Measurements from ENCODE around the gene PTH1R.

PTH1R gene

DNA sequence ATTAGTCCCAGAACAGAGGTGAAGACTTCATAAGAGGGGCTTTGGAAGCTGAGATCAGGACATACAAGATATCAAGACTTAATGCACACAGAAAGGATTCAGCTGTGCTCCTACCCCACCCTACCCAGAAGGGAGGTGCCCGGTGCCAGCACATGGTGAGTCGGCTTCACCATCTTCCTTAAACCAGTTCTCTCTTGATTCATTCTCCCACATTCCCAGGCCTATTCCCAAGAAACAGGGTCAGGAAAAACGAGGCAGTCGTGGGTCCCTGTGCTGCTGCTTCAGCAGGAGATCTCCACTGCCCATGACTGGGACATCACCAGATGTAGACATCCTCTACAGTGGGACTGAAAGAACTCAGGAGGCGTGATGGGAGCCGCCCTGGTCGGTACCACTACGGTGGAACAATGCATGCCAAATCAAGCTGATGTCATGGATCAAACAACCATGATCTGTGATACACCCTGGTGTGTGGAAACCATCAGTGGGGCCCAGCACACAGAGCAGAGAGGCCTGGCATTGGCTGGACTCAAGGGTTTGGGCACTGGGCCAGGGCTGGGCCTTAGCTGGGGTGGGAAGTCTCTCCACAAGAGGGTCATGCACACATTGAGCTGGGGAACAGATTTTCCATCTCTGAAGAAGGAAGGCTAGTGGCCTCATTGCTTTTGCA is 57.1 kb downstream of the PTH1R start:
- H3K4me3 ChIP-seq (ENCODE audit: low read length), result no peak overlapping the region
- no peak for DNase-seq (ENCODE audit: low read depth, low spot score)

DNA sequence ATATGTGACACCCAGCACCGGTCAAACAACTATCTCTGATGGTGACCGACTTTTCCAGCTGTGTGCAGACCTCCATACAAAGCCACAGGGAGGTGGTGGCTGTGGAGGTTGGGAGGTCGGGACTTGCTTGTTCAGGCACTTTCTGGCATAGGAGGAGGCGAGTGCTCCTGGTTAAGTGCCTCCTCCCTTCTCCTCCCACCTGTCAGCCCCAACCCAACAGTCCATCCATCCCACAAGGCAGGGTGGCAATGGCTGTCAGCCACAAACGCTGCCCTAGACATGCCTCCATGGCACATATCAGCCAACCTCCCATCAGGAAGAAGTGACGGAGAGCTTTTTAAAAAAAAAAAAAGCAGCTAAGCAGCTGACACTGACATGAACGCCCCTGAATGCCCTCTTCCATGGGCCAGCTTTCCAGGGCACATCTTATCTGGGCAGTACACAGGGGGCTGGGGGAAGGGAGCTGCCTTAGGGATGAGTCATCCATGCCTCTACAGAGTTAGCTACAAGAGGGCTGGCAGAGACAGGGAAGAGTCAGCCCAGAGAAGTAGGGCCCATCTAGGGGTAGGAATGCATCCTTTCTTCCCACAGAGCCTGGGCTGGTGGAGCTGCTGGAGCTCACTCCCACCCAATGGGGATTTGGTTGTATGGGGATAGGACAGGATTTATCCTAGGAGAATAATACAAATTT is 57.8 kb downstream of the PTH1R start:
- no peak overlapping the region for H3K4me3 ChIP-seq (ENCODE audit: low read length)
- DNase-seq (ENCODE audit: low read depth, low spot score), result no peak

DNA sequence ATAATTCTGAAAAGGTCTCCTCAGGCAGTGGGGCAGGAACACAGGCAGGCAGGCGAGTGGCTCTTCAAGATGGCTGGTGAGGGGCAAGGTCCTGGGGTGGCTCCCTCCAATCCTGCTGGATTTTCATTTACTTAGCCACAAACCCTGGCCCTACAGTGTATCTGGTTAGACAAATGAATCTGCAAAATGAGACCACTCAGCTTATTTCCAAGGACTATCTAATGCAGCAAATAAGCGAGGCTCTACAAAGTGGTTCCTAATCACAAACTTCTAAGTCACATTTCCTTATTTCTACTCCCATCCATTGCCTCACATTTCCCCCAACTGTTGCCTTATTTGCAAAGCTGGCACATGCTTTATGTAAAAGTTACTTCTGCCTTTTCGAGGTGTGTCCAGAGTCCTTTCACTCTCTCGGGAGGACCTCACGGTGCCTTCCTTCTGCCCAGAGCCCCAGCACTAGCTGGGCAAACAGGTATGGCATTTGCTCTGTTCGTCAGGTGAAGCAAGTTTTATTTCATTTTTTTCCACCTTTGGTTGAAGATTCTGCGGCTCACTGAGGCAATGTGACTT is 58.6 kb downstream of the PTH1R start:
- no peak overlapping the region for H3K4me3 ChIP-seq (ENCODE audit: low read length)
- no peak for DNase-seq (ENCODE audit: low read depth, low spot score)

DNA sequence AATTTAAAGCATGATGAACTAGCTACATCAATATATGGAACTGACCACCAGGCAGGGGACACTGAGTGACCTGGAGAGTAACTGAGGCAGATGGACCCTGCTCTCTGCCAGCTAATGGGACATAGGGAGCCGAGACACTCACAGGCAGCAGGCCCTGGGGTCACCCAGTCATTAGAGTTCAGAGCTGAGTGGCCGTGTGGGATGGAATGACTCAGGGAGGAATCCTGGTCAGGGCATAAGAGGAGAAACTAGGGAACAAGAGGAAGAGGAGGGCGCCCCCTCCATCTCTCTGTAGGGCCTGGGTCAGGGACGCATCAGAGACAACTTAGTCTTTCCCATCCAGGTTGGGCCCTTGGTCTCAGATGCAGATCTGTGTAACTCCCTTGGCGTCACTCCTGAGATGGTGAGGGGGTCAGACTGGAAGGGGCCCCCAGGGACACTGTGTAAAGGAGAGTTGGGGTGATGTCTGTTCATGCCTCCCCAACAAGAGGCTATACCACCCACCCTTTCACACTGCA is 59.3 kb downstream of the PTH1R start:
- DNase-seq (ENCODE audit: low read depth, low spot score), result no peak
- H3K4me3 ChIP-seq (ENCODE audit: low read length), result no peak overlapping the region

DNA sequence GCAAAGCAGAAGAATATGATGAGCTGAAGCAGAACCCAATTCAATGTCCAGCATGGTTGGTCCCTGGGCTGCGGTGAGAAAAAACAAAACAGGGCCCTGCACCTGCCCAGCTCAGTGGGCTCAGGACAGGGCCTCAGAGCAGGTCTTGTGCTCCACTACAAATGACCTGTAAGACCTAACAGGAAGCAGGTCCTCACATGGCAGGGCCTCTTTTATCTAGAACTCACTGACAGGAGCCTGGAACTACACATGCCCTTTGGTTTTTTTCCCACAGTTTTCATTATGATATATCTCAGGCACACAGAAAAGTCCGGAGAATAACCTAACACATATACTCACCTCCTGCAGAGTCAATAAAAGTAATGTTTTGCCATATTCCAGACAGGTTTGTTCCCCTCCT is 60.6 kb downstream of the PTH1R start:
- no peak overlapping the region for H3K4me3 ChIP-seq (ENCODE audit: low read length)
- no peak for DNase-seq (ENCODE audit: low read depth, low spot score)

DNA sequence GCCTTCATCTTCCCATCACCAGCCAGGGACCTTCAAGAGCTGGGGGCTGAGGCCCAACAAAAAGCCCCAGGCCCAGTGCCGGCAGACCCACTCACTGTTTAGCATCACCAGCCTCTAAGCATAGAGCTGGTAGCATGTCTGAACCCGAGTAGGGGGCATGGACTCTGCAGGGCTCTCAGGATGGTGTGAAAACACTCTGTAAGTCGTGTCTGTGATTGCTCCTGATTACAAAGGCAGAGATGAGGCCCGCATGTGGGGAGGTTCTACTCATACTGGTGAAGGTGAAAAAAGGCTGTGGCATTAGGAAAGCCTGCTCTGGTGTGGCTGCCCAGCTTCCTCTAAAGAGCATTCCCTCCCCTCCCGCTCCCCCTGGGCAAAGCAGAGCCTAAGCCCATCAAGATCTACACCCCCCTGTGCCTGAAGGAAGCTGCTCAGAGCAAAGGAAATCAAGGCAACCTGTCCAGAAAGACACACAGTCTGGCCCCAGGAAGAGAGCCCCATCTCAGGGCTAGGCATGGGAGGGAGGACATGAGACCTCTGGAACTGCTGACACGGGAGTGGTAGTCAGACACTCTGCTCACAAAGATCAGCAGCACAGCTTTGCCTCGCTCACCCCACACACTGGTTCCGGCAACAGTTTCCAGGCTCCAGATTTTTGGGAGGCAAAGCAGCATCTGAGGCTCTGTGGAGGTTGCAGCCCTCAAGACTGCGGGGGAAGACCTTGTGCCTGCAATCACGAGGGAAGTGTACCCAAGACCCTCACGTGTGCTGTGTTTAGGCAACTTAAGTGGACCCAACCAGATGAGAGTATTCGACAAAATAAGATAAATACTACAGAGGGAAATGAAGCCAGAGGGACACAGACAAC is 62.3 kb downstream of the PTH1R start:
- no peak for DNase-seq (ENCODE audit: low read depth, low spot score)
- H3K4me3 ChIP-seq (ENCODE audit: low read length), result no peak overlapping the region

DNA sequence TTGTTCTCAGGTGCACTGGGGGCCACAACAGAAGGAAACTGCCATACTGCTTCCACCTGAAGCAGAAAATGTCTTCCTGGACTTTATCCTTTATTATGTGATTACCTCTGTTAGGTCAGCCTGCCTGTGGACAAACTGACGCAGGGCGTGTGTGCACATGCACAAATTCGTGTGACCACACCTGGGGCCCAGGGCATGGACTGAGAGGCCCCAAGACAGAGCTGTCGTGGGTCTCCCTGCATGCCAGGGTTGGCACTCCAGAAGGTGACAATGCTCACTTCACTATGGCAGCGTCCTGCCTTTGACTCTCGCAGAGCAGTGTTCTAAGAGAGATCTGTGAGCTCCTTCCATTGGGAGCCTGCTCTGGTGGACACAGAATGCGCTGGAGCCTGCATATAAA is 64.6 kb downstream of the PTH1R start:
- DNase-seq (ENCODE audit: low read depth, low spot score), result no peak
- H3K4me3 ChIP-seq (ENCODE audit: low read length), result no peak overlapping the region

DNA sequence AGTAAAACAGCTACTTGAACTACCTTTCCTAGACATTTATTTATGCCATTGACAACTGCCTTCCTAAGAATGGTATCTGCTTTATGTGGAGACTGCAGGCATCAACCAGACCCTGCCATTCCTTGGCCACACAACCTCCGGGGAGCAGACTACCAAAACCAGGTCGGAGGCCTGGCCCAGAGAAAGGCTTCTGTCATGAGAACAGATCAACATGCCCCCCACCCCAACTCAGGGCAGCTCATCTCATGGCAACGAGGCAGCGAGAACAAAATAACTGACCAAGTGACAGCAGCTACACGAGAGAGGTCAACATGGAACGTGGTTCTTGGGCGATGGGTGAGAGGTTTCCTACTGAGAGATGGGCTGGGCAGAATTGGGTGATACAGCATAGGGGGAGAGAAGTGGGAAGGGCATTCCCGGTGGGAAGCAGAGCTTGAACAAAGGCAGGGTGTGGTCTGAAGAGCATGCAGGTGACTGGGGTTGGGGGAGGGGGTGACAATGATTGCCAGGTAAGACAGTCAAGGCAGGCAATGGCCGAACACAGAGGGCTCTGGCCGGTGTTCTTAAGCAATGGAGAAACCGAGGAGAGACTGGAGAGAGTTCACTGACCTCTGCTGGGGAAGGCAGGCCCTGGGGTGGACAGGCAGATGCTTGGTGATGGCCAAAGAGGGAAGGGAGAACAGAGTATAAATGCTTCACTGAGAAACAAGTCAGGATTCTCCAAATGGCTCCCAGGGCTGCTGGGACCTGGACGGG is 65.1 kb downstream of the PTH1R start:
- no peak for DNase-seq (ENCODE audit: low read depth, low spot score)
- H3K4me3 ChIP-seq (ENCODE audit: low read length), result no peak overlapping the region

DNA sequence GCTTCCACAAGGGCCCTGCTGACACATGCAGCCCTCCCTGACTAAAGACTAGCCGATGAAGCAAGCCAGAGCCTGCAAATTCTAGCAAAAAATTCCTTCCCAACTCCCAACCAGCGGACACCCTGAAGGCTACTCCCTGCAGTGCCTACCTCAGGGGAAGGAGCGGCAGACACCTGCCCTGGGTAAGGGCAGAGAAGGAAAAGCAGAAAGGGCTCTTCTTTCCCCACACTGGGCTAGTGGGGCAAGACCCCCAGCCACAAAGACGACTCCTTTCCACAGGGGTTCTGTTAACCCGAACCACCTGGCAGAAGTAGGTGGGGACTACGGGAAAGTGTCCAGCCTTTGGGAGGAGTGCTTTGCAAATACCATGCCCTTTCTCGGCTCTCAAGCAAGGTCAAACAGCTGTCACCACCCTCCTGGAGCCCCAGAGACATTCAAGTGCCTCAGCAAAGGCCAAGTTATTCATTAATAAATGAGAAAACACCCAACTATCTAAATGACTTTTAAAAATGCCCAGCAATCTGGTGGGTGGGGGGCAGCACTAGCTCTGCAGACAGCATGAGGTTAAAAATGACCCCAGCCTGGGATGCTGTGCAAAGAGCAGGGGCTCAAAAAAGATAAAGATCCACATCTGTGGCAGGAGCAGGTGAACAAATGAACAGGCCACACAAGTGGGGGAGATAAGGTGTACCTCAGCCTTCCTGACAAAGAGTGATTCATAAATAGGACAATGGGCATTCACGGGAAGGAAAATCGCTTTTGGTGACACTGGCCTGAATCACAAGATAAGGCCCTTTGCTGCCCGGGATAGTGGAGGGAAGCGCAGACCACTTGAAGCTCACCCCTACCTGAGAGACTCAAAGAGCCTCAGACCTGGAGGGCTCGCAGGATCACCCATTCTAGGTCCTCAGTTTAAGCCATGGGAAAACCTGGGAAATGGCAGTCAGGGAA is 66.0 kb downstream of the PTH1R start:
- no peak overlapping the region for H3K4me3 ChIP-seq (ENCODE audit: low read length)
- no peak for DNase-seq (ENCODE audit: low read depth, low spot score)

DNA sequence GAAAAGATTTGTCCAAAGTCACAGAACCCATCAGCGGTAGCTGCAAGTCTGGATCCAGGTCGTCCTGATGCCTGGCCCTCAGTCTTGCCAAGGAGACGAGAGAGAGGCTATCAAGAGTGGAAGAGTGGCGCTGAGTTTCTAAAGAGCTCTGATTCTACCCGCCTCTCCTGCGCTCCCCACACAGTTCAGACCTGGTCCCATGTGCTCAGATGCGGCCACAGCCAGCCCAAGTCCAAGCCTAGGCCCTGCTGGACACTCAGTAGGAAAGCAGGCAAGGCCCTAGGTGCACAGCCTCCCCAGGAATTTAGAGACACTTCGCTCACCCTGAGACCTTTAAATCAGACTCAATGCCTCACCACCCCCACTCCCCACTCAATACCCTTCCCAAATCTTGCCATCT is 66.7 kb downstream of the PTH1R start:
- H3K4me3 ChIP-seq (ENCODE audit: low read length), result no peak overlapping the region
- no peak for DNase-seq (ENCODE audit: low read depth, low spot score)

DNA sequence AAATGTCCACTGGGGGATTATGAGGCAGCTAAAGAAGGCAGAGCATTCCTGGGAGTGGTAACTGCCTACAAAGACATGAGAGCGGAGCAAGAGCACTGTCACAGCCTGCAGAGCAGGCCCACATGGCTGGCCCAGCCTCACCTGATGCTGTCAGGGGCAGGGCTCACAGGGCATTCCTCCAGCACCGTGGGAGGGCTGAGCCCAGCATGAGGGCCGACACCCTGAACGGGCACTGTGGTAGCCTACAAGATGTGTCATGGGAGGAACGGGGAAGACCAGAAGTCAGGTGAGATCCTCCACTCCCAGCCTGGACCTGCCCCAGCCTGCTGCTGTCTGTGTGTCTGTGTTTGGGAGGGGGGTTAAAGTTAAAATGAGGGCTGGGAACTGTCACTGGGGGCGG is 68.9 kb downstream of the PTH1R start:
- DNase-seq (ENCODE audit: low read depth, low spot score), result no peak
- no peak overlapping the region for H3K4me3 ChIP-seq (ENCODE audit: low read length)

DNA sequence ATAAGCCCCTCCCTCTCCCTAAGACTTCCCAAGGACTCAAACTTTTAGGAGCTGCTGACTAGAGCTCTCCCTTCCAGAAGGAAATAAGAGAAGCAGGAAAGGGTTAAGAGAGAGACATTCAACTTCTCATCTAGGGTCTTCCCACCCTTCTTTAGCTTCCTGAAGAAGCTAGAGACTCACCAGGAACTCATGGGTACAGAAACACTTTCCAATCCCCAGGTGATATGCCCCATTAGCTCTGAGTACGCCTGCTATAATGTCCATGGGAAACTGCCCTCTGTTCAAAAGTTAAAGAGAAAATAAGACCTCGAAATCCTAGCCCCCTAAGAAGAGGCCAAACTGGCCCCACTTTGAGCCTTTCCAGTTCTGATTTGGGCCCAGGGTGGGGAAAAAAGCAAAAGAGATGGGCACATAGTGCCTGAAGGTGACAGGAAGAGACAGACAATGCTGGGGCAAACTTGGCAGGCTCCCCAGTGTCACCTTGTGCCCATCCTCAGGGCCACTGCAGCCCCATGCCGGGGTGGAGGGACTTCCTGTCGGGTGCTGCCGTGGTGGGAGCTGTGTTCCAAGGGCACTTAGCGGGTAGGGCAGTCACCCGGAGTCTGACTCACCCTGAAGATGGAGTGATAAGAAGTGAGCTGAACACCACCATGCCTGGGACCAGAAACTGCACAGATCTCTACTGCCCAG is 69.5 kb downstream of the PTH1R start:
- H3K4me3 ChIP-seq (ENCODE audit: low read length), result no peak overlapping the region
- DNase-seq (ENCODE audit: low read depth, low spot score), result peak; percentile 55

DNA sequence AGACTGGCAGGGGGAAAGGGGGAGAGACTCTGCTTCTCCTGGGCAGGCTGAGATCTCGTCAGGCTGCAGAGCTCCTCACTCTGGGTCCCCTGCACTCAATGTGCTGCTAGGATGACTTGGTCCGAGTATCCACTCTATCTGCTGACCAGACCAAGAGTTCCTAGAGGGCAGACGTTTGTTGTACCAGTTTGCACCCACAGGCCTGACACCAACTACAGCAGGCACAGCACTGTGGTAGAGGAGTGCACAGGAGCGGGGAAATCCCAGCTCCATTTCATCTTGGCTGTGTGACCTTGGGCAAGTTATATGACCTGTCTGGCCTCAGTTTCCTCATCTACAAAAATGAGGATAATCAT is 70.0 kb downstream of the PTH1R start:
- DNase-seq (ENCODE audit: low read depth, low spot score), result no peak
- H3K4me3 ChIP-seq (ENCODE audit: low read length), result no peak overlapping the region

DNA sequence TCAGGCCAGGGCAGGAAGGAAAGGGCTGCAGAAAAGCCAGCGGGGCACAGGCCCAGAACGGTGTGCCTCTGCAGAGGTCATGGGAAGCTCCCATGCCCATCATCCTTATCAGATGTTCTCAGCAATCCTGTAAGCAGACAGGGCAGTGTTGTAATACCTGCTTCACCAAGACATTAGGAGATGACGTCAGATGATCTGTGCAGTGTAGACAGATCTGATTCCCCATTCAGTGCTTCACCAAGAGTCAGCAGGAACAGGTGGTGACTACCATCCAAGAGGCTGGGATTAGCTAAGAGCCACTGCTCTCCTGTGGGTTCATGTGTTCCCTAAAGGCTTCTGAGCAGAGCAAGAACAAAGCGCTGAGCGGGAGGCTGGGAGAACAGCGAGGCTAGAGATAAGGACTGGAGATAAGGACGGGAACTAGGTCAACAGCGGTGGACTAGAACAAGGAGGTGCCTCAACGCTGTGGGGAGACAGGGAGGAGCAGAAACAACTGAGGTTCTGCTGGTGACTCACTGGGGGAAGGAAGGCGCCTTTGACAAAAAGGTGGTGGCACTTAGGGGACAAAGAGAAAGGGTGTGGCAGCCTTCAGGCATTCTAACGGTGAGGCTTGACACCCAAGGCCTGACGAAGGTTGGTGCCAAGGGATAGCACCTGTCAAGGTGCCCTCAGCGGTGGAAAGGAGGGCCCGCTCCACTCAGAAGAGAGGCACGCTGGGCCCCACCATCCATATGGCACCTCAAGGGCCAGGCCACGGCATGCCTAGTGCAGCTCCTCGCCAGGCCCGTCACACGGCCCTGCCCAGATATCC is 70.7 kb downstream of the PTH1R start:
- H3K4me3 ChIP-seq (ENCODE audit: low read length), result no peak overlapping the region
- peak; percentile 67 for DNase-seq (ENCODE audit: low read depth, low spot score)

DNA sequence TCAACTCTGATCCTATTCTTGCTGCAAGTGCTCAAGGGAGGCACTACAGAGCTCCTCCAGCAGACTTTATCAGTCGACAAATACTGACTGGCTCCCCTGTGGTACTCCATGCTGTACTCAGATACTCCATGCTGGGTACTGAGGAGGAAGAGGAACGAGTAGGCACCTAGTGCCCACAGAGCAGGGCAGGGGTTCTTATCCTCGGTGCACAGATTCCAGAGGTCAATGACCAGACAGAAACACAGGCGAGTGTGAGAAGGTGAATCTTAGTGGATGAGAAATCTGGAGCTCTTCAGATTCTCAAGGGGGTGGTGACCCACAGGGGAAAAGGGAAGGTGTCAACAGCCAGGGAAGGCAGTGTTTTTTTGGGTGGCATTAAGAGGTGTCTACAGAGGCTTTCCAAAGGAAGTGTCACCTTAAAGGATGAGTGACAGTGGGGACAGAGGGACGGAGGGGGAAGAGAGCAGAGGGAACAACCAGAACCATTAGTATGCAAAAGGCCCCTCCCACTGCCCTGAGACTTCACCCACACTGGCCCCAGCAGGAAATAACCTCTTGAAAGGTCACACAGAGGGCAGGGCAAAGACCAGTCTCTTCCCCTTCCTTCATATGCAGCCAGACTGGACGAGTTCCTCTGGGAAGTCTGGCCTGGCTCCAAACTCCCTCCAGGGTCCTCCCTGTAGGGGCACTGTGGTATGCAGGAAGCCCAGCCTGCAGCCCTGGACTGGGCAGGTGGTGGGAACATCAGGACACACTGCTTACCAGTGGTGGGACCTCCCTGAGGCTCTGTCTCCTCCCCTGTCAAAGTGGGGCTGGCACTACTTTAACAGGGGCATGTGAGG is 71.5 kb downstream of the PTH1R start:
- no peak overlapping the region for H3K4me3 ChIP-seq (ENCODE audit: low read length)
- no peak for DNase-seq (ENCODE audit: low read depth, low spot score)

DNA sequence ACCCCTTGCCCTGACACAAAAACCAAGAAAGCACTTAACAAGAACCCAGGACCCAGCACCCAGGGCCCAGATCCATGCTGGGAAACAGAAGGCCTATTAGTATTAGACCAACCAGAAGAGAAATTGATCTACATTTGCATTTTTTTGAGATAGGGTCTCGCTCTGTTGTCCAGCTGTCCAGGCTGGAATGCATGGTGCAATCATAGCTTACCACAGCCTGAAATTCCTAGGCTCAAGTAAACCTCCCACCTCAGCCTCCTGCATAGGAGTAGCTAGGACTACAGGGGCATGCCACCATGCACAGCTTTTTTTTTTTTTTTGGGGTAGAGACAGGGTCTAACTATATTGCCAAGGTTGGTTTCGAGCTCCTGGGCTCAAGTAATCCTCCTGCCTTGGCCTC is 72.7 kb downstream of the PTH1R start:
- no peak for DNase-seq (ENCODE audit: low read depth, low spot score)

More for the DNA sequence above, 72.7 kb downstream of the PTH1R start:
- no peak overlapping the region for H3K4me3 ChIP-seq (ENCODE audit: low read length)

All from Jurkat, Clone E6-1 (cell line).